Transverse colon (tissue), 4 donors: ENCODE measurements around the gene GLI2.

Source experiments
- CTCF ChIP-seq, 5 experiments: fragments of 200-600 bp in 3 of 5; fragments of 450-650 bp in 2 of 5; sonication (generic) in 3 of 5; IDR thresholded peaks; 1 replicate in 2 of 5; 2 replicates in 3 of 5; pipeline ENCODE4 v1.5.1; 2016 to 2017; ENCODE audit warnings: antibody characterized with exemption in 5 of 5, inconsistent platforms in 3 of 5, mild to moderate bottlenecking in 2 of 5, moderate library complexity in 1 of 5
- EP300 ChIP-seq: sonication (generic); formaldehyde crosslinking; IDR thresholded peaks from one replicate; pipeline ENCODE4 v1.6.1; 2017; ENCODE audit warnings: antibody characterized with exemption, low read depth
- POLR2AphosphoS5 ChIP-seq, 3 donors: sonication (generic); formaldehyde crosslinking; IDR thresholded peaks; one replicate each; pipeline ENCODE4 v1.6.1; 2016; ENCODE audit warnings: antibody characterized with exemption in 3 of 3

GRCh38 chr2:120738117-120738516 is 2.4 kb downstream of the GLI2 start:
- no peak for TF ChIP-seq CTCF (IDR thresholded peaks at IDR 0.05)
- no peak for TF ChIP-seq POLR2AphosphoS5 (IDR thresholded peaks at IDR 0.05)
- TF ChIP-seq EP300, result no peak
